DMS153 (cell line): ENCODE data around the gene ATG101.
"Not testable (repeated sequence)": the region's sequence is repeated elsewhere in the genome, so short reads cannot be mapped to it uniquely, and the experiment has no call there.

Experiments
- DNase-seq: peaks from one replicate; lab custom pipeline; 2025; lab: John Stamatoyannopoulos, UW

The ATG101 gene

GRCh38 chr12:52097045-52097666, 27.4 kb downstream of the ATG101 start:
- no peak for DNase-seq

DNA sequence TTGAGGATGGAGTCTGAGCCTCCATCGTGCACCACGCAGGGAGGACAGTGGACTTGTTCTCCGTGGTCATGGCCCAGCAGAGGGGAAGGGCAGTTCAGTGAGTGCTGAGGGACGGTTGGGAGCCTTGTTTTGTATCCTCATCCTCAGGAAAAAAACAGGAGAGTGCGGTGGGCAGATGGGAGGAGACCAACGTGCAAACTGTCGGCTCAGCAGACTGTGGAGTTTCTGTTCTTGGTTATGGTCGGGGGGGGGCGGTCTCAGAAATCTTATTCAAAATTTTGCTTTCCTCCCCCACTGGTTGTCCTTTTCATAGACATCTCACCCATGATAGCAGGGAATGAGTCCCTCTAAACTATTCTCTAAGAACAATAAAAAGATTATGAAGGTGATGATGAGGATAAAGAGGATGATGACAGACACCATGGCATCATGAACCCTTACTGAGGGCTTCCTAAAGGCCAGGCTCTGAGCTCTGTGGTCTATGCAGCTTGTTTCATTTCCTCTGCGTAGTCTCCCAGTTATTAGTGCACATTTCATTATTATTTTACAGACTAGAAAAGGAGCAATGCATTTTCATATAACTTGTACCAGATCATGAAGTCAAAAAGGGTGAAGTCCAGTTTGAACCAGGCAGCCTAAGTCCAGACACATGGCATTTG, 34.8 kb downstream of the ATG101 start:
- not testable (repeated sequence) for DNase-seq

GRCh38 chr12:52116222-52117125, 46.7 kb downstream of the ATG101 start:
- DNase-seq = peak; percentile 44

- DNase-seq = peak; percentile 19
Observed at GRCh38 chr12:52117806-52118475, 48.2 kb downstream of the ATG101 start.

DNA sequence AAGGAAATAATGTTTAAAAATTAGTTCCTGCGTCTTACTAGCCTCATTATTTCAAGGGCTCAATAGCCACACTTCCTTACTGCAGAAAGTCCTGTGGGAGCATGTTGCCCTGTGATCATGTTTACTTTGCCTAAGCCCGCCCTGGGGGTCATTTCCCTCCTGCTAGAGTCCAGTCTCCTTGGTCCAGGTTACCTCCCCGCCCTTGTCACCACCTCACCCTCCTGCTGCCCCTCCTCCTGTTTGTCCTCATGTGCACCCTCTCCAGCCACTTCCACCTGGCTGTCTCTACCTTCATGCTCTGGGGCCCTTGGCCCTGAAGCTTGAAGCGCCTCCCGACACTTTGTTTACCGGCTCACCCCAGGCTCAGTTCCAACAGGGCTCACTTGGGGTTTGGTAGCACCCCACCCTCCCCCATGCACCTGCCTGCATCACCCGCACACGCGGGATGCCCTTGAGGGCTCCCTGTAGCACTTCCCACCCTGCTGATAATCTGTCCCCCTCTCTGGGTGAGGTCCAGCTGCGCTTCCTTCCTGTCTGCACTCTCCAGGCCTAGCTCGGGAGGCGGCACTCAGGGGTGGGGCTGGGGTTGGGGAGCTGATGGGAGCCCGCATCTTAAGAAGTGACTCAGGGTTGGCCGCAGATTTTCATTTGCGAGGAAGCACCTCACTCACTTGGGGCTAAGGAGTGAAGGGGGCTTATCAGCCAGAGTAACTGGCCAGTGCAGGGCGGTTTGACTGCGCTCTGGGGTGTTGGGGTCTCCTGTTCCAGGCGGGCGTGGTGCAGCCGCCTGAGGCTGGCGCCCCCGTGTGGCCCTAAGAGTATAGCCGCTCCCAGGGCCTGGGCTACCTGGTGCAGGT, 49.8 kb downstream of the ATG101 start:
- peak; percentile 68 for DNase-seq

DNA sequence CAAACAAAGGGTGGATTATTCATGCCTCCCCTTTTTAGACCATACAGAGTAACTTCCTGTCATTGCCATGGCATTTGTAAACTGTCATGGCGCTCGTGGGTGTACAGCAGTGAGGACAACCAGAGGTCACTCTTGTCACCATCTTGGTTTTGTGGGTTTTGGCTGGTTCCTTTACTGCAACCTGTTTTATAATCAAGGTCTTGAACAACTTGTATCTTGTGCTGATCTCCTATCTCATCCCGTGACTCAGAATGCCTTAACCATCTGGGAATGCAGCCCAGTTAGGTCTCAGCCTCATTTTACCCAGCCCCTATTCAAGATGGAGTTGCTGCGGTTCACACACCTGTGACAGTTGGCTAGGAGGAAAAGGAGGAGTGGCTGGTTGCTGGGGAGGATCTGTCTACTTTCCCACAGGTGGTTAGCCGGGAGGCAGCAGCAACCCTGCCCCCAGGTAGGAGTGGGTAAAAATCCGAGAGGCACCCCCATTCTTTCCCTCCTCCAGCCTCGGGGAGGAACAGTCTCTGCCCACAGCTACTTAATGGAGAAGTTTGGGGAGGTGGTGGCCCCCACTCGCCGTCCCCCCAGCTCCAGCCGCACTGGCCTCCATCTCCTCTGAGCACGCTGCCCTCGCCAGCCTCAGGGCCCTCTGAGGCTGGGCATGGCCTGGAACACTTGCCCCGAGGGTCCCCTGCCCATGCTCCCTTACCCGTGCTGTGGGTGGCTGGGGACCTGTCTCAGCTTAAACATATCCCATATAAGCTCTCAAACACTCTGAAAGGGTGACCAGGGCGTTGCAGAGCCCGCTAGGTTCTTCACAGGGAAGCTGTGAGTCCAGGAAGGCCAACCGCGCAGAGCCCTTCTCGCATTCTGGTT, 51.4 kb downstream of the ATG101 start:
- DNase-seq = no peak

GRCh38 chr12:52121824-52122539, 52.2 kb downstream of the ATG101 start:
- DNase-seq = peak; percentile 45

GRCh38 chr12:52122540-52122871, 52.7 kb downstream of the ATG101 start:
- DNase-seq = no peak

DNA sequence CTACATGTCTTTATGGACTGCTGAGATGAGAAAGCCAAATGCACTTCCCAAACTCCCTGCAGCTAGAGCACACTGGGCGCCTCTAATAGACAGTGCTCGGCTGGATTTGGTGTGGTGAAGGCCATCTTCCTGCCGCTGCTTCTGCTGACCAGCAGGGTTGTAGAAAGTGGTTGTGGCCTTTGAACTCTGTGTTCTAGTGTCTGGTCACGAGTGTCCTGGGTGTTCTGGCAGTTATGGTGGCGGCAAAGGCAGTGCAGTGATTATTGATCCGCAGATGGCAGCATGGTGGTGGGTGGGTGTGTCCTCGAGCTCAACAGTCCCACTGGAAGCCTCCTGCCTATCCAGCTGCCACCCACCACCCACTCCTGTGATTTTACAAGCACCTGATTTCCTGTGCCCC, 53.1 kb downstream of the ATG101 start:
- no peak for DNase-seq

DNA sequence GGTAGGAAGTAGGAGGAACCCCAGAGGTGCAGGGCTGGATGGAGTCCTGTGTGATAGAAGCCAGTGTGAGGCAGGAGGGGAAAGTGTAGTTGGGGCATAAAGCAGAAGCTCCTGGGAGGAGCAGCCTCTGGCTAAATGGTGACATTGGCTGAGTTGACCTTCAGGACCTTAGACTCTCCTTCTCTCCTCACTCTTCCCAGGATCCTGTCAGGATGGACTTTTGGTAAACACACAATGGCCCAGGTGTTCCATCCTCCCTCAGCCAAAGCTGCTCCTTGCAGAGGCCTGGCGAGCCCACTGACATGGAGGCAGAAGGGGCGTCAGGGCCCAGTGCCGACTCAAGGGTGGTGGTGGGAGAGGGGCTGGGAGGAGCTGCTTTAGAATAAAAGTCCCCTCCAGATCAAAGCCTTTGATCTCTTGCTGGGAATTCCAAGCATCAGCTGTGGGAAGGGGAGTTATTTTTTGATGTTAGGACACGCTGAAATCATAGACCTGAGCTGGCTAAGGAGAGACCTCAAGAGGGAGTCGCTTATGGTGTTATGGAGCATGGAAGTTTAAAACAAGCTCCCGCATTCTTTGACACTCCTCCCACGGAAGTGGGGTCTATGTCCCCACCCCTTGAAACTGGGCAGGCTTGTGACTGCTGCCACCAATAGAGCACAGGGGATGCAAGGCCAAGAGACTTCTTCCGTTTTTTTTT, 53.9 kb downstream of the ATG101 start:
- no peak for DNase-seq

DNA sequence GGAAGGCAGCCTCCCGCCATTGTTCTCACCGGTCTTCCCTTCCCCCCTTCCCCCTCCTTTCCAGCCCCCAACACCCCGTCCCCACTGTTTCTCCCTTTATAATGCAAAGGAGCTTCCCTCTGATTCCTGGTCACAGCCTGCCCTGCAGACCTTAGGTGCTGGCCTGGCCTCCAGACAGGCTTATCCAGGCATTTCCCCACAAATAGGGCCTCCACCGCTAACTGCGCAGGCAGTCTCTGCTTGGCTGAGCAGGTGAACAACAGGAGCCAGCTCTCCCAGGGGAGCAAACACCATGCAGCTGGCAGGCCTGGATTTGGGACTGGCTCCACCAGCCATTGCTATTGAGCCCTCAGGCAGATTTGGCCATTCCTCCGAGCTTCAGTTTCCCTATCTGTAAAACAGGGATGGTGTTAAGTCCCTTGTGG, 55.7 kb downstream of the ATG101 start:
- DNase-seq = peak; percentile 56

DNA sequence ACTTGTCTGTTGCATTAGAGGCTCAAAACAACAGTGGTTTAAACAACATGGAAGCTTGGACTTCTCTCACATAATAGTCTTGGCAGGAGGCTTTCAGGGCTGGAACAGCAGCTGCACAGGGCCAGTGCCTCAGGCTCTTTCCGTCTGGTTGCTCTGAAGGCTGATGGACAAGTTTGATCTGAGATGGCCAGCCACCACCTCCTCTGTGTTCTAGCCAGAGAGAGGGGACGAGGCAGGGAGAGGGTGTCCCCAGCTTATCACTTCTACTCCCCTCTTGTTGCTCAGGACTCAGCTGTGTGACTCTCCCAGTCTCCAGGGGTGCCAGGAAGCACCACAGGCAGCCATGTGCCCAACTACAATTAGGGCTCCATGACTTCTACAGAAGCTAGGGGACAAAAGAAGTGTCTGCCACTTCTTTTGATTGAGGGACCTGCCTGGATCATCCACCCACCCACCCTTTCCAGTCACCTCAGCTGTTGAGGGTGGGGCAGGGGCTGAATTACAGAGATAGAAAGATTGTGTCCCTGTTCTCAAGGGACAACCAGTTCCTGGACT, 56.3 kb downstream of the ATG101 start:
- no peak for DNase-seq
